Stomach smooth muscle (tissue), 2 donors: ENCODE measurements around the gene PDGFRB.

Experiments
- H3K27ac ChIP-seq: one replicate; pipeline ENCODE4 v1.7.0; 2013; ENCODE audit warnings: mild to moderate bottlenecking, low read length, inconsistent platforms
- H3K27me3 ChIP-seq, 2 donors: one replicate each; pipeline ENCODE4 v1.7.0; 2013; ENCODE audit warnings: low read length in 2 of 2; ENCODE audit not compliant: insufficient read depth in 2 of 2, control insufficient read depth in 1 of 2
- H3K36me3 ChIP-seq, 2 donors: one replicate each; pipeline ENCODE4 v1.7.0; 2013; ENCODE audit warnings: low read length in 2 of 2; ENCODE audit not compliant: control insufficient read depth in 2 of 2, insufficient read depth in 2 of 2
- H3K4me1 ChIP-seq: one replicate; pipeline ENCODE4 v1.7.0; 2013; ENCODE audit warnings: low read length; ENCODE audit not compliant: control insufficient read depth, insufficient read depth
- H3K4me3 ChIP-seq, 2 donors: one replicate each; pipeline ENCODE4 v1.7.0; 2013; ENCODE audit warnings: low read length in 2 of 2
- H3K9ac ChIP-seq, 2 donors: one replicate each; pipeline ENCODE4 v1.7.0; 2013; ENCODE audit warnings: low read length in 2 of 2, mild to moderate bottlenecking in 1 of 2
- H3K9me3 ChIP-seq, 2 donors: one replicate each; pipeline ENCODE4 v1.7.0; 2013; ENCODE audit warnings: low read length in 2 of 2; ENCODE audit not compliant: control insufficient read depth in 2 of 2
- donor health status: healthy.
- donor health status: Pancreatic carcinoma.

Gene PDGFRB

GRCh38 chr5:150173161-150173560 lies 17.5 kb upstream of the PDGFRB start:
- no peak overlapping the region for H3K9ac ChIP-seq
- peaks cover 9 to 18% of the 10 kb centered on the region in 2 donors for H3K27me3 ChIP-seq
- no peak overlapping the region for H3K4me3 ChIP-seq
- no peak overlapping the region for H3K27ac ChIP-seq
- H3K9me3 ChIP-seq, result no peaks in the 10 kb centered on the region
- no peaks in the 10 kb centered on the region for H3K4me1 ChIP-seq
- no peaks in the 10 kb centered on the region for H3K36me3 ChIP-seq

GRCh38 chr5:150172556-150172955 lies 16.9 kb upstream of the PDGFRB start:
- Histone ChIP-seq H3K4me1 (no peaks in the 10 kb centered on the region), H3K9me3 (no peaks in the 10 kb centered on the region), H3K4me3 (no peak overlapping the region), H3K36me3 (no peaks in the 10 kb centered on the region), H3K27ac (no peak overlapping the region), H3K9ac (no peak overlapping the region), H3K27me3 (peaks cover 15 to 21% of the 10 kb centered on the region in 2 donors)

GRCh38 chr5:150172145-150172544 lies 16.5 kb upstream of the PDGFRB start:
- Histone ChIP-seq H3K4me3 (no peak overlapping the region), H3K9ac (no peak overlapping the region), H3K36me3 (no peaks in the 10 kb centered on the region), H3K9me3 (no peaks in the 10 kb centered on the region), H3K4me1 (no peaks in the 10 kb centered on the region), H3K27ac (no peak overlapping the region), H3K27me3 (peaks cover 20 to 21% of the 10 kb centered on the region in 2 donors)

GRCh38 chr5:150168864-150169263 lies 13.2 kb upstream of the PDGFRB start:
- no peak overlapping the region for H3K9ac ChIP-seq
- no peaks in the 10 kb centered on the region for H3K36me3 ChIP-seq
- H3K9me3 ChIP-seq, result no peaks in the 10 kb centered on the region
- H3K4me1 ChIP-seq, result peaks cover 10% of the 10 kb centered on the region
- H3K4me3 ChIP-seq, result no peak overlapping the region
- peaks cover 21 to 28% of the 10 kb centered on the region in 2 donors for H3K27me3 ChIP-seq
- no peak overlapping the region for H3K27ac ChIP-seq

- Histone ChIP-seq H3K27me3 (peaks cover 21 to 27% of the 10 kb centered on the region in 2 donors), H3K9me3 (no peaks in the 10 kb centered on the region), H3K27ac (no peak overlapping the region), H3K9ac (no peak overlapping the region), H3K4me1 (peaks cover 18% of the 10 kb centered on the region), H3K4me3 (no peak overlapping the region), H3K36me3 (no peaks in the 10 kb centered on the region)
Measured at GRCh38 chr5:150167908-150168307, 12.3 kb upstream of the PDGFRB start.

- H3K36me3 ChIP-seq, result no peaks in the 10 kb centered on the region
- no peak overlapping the region for H3K4me3 ChIP-seq
- H3K4me1 ChIP-seq, result peaks cover 18% of the 10 kb centered on the region
- no peak overlapping the region for H3K27ac ChIP-seq
- no peak overlapping the region for H3K9ac ChIP-seq
- H3K9me3 ChIP-seq, result no peaks in the 10 kb centered on the region
- peaks cover 21 to 27% of the 10 kb centered on the region in 2 donors for H3K27me3 ChIP-seq
Measured at GRCh38 chr5:150167512-150167850, 11.8 kb upstream of the PDGFRB start.

- Histone ChIP-seq H3K36me3 (no peaks in the 10 kb centered on the region), H3K4me3 (no peak within 1 kb of the TSS), H3K9me3 (no peaks in the 10 kb centered on the region), H3K27me3 (peaks cover 20 to 27% of the 10 kb centered on the region in 2 donors), H3K9ac (no peak within 1 kb of the TSS), H3K27ac (no peak within 1 kb of the TSS), H3K4me1 (peaks cover 21% of the 10 kb centered on the region)
Measured at GRCh38 chr5:150166650-150167511, 11.2 kb upstream of the PDGFRB start, which contains the start of gene CDX1. TSS of gene CDX1 (plus strand) at chr5:150166778. CDS start at chr5:150166877, 99 bp downstream.

GRCh38 chr5:150166037-150166649 lies 10.5 kb upstream of the PDGFRB start:
- Histone ChIP-seq H3K27me3 (peaks cover 17 to 27% of the 10 kb centered on the region in 2 donors), H3K9me3 (no peaks in the 10 kb centered on the region), H3K4me1 (peaks cover 27% of the 10 kb centered on the region), H3K4me3 (no peak overlapping the region), H3K36me3 (no peaks in the 10 kb centered on the region), H3K9ac (no peak overlapping the region), H3K27ac (no peak overlapping the region)

GRCh38 chr5:150164211-150164980 lies 8.8 kb upstream of the PDGFRB start:
- Histone ChIP-seq H3K9me3 (no peaks in the 10 kb centered on the region), H3K4me3 (no peak overlapping the region), H3K27ac (no peak overlapping the region), H3K9ac (peak overlapping the region; percentile 21 to 37), H3K4me1 (peaks cover 27% of the 10 kb centered on the region), H3K36me3 (no peaks in the 10 kb centered on the region), H3K27me3 (peaks cover 5 to 26% of the 10 kb centered on the region in 2 donors)

- Histone ChIP-seq H3K36me3 (no peaks in the 10 kb centered on the region), H3K27me3 (peaks cover 4 to 25% of the 10 kb centered on the region in 2 donors), H3K9me3 (no peaks in the 10 kb centered on the region), H3K27ac (no peak overlapping the region), H3K4me1 (peaks cover 32% of the 10 kb centered on the region), H3K9ac (no peak overlapping the region), H3K4me3 (no peak overlapping the region)
Measured at GRCh38 chr5:150163547-150164059, 8.0 kb upstream of the PDGFRB start.
